Skeletal muscle cell (primary cell): ENCODE measurements around the gene LGALSL.

Experiments
- DNase-seq: peaks from one replicate; pipeline ENCODE4 v3.0.0-alpha.2; 2010; ENCODE audit warnings: low read depth
- H3K4me3 ChIP-seq: 2 replicates; pipeline ENCODE4 v1.5.1; 2011; ENCODE audit warnings: low read depth, mild to moderate bottlenecking, control low read depth, low read length, moderate library complexity

LGALSL gene

DNA sequence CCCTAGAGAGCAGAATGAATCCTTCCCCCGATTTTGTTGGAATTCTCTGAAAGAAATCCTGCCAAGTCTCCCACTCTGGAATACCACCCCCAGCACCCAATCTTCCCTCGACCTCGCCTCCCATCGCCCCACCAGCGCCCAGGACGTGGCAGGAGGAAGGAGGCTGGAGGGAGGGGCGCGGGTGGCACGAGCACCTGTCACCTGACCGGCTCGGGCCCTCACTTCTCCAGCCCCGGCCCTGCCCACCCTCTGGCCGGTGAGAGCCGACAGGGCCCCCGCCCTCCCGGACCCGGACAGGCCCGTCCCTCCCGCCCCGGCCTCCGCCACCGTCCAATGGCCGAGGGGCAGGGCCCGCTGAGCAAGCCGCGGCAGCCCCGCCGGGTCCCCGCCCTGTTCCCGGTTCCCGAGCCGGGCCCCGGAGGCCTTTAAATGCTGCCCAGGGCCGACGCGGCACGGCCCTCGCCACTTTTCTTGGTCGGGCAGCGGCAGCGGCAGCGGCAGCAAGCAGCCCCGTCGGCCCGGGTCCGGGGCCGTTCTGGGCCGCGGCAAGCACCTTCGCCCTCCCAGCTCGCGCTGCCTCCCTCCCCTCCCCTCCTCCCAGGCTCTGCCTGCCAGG is at the start of gene LGALSL:
LGALSL (plus strand) TSS at position 393 of the 616 bp plus-strand sequence. CDS start 384 bp downstream, outside the sequence.
- H3K4me3 ChIP-seq: peak within 1 kb of the TSS; percentile 66
- DNase-seq: no peak

DNA sequence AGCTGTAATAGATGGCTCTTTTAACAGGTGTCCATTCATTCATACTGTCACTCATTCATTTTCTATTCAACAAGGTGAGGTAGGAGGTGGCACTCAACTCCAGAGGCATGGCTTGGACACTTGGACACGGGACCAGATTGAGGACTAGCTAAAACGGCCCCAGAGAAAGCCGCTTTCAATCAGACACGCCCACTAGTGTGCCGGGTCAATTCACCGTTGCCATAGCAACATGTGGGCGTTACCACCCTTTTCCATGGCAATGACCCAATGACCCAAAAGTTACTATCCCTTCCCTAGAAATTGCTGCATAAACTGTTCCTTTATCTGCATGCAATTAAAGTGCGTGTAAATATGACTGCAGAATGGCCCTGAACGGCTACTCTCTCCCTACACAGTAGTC is 49.2 kb upstream of the LGALSL start:
- no peak overlapping the region for H3K4me3 ChIP-seq
- DNase-seq: no peak

DNA sequence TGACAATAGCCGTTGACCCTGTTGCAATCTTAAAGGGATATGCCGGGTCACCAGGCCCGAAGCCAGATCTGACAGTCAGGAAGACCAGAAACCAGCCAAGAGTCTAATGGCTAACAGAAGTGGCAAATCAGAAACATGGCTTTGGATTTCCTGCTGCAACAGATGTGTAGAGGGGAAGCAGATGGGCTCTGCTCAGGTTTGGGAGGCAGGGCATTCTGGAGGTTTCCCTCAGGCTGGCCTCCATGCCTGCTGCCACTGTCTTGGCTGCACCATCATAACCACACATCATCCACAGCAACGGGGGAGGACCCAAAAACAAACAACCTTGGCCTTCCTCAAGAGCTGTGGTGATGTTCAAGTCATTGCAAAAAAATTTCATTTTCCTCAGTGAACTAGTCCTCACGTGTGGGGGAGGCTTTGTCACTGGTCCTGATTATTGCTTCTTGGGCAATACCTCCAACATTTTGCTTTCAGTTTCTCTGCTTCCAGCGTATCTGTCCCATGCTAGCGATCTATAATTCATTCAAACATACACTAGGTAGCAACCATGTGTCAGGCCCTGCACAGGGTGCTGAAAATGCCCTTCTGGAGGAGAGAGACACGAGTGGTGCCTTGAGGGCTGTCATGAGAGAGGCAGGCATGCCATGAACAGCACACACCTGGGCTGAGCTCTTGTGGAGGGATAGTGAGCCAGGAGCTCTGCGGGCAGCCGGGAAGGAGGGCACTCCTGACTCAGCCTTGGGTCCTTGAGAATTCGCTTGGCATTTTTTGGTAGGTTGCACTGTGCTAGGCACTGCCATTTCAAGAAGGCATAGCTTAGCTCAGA is 48.2 kb upstream of the LGALSL start:
- no peak overlapping the region for H3K4me3 ChIP-seq
- peak; percentile 53 for DNase-seq

- DNase-seq: no peak
- H3K4me3 ChIP-seq: no peak overlapping the region
These were observed 47.6 kb upstream of the LGALSL start for GRCh38 chr2:64406407-64406774.

GRCh38 chr2:64408031-64408430 is 45.9 kb upstream of the LGALSL start:
- DNase-seq: no peak
- H3K4me3 ChIP-seq: no peak overlapping the region

DNA sequence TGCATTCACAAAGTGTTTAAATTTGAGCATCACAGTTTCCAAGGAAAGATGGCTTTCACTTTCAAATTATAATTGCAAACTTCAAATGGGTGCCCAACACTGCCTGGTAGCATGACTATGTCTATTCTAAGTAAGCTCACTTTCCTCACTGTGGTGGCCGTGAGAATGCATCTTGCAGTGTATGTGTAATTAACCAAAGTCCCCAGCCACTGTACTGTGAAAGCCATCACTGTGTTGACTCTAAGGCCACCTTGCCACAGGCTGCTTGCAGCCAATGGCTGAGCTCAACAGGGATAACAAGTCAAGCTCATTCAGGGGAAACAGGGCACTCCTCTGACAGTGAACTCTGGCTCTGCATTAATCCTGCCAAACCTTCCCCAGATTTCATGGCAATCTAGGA is 43.3 kb upstream of the LGALSL start:
- DNase-seq: no peak

DNA sequence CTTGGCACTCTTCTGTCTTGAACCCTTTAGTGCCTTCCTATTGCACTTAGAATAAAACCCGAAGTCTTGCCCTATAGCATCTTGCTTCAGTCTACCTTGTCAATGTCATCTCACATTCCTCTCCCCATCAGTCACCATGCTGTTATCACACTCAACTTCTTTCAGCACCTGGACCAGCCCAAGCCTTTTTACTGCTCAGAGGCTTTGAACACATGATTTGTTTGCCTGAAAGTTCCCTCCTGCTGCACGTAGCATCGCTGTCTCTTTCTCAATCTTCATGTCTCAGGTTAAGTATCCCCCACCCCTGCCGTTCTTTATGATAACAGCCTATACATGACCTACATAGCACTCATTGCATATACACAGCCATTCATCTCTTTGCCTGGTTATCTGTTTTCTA is 41.3 kb upstream of the LGALSL start:
- DNase-seq: no peak
- H3K4me3 ChIP-seq: no peak overlapping the region

More for the DNA sequence above, 43.3 kb upstream of the LGALSL start:
- no peak overlapping the region for H3K4me3 ChIP-seq

- no peak overlapping the region for H3K4me3 ChIP-seq
- DNase-seq: no peak
These were observed 39.1 kb upstream of the LGALSL start for GRCh38 chr2:64414736-64415435.

DNA sequence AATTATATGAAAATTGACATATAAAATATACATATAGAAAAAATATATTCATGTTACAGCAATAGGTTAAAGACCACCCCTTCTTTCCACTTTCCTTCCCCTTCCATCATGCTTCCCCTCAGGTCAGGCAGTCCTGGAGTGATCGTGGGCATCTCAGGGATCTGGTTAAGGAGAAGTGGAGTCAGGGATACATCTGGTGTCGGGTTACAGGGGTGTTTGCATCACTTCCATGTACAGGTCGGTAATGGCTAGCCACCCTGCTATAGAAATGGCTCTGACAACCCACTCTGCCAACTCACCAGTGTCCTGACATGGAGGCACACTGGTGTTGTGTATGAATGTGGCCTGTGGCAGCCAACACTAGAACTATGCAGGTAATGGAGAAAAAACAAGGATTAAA is 36.3 kb upstream of the LGALSL start:
- no peak for DNase-seq

GRCh38 chr2:64419596-64420165 is 34.3 kb upstream of the LGALSL start:
- no peak for DNase-seq
- H3K4me3 ChIP-seq: no peak overlapping the region

More for the DNA sequence above, 36.3 kb upstream of the LGALSL start:
- no peak overlapping the region for H3K4me3 ChIP-seq

DNA sequence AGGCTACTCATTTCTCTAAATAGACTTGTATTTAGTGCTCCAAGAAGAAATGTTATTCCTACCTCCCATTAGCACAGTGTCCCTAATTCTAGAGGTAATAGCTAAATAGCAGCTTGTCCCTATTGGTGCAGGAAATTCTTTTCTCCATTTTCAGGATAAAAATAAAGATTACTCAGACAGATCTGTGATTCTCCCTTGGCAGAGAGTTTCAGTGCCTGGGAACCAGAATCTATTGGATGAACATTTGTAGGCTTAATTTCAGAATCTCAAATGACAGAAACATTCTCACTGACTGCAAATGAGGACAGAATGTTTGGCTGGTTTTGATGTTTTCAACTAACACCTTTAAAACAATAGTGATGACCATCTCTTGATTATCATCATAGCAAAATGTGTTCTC is 33.3 kb upstream of the LGALSL start:
- no peak overlapping the region for H3K4me3 ChIP-seq

DNA sequence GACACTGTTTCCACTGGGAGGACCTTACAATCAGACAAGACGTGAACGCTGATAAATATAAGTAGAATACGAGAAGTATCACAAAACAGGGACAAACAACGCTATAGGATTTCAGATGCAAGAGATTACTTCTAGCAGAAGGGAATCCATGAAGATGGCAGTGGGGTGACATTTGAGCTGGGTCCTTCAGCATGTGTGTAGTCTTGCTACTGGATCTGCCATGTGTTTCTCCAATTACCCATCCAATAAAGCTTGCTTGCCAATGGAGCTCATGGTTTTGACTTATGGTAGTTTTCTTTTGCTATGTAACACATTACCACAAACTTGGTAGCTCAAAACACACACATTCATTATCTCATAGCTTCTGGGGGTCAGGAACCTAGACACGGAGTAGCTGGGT is 32.8 kb upstream of the LGALSL start:
- DNase-seq: no peak
- no peak overlapping the region for H3K4me3 ChIP-seq

More for the DNA sequence above, 33.3 kb upstream of the LGALSL start:
- no peak for DNase-seq

GRCh38 chr2:64422466-64422865 is 31.5 kb upstream of the LGALSL start:
- no peak overlapping the region for H3K4me3 ChIP-seq
- DNase-seq: no peak

DNA sequence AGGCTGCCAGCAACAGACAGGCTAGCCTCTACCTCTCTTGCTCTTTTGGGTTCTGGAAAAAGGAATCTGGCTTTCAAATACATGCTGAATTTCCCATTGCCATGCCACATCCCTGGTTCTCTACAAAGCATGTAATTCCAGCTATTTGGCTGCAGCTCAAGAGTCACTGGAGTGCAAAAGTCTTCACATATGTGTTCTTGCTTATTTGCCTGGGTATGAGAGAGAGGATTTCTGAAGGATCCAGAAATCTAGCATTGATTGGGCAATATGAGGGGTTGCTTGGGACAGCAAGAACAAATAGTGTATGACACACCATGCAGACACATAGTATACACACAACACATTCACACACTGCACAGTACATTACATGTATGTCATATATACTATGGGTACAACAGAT is 30.7 kb upstream of the LGALSL start:
- H3K4me3 ChIP-seq: no peak overlapping the region
- no peak for DNase-seq

DNA sequence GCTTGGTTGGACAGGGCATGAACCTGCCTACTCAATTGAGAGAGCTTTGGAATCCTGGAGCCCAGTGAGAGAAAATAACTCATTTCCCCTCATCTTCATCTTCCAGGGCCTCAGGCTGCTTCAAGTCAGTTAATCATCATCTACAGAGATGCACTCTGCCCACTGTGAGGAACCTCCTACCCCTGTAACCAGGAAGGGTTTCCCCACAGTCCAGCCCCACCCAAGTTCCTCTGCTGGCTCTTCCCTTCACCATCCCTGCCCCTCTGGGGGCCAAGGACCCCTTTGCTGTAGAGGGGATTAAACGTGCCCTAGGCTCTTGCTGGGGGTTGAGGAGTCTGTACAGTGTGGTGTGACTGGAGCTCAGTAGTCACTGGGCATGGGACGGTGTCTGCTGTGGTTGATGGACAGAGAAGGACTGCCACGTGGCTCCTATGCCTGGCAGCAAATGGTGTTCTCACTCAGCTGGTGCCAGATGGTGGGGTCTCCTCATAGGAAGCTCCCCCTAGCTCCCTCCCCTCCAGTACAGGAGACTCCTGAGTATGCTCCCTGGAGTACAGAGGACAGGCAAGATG is 29.5 kb upstream of the LGALSL start:
- no peak overlapping the region for H3K4me3 ChIP-seq
- DNase-seq: no peak

DNA sequence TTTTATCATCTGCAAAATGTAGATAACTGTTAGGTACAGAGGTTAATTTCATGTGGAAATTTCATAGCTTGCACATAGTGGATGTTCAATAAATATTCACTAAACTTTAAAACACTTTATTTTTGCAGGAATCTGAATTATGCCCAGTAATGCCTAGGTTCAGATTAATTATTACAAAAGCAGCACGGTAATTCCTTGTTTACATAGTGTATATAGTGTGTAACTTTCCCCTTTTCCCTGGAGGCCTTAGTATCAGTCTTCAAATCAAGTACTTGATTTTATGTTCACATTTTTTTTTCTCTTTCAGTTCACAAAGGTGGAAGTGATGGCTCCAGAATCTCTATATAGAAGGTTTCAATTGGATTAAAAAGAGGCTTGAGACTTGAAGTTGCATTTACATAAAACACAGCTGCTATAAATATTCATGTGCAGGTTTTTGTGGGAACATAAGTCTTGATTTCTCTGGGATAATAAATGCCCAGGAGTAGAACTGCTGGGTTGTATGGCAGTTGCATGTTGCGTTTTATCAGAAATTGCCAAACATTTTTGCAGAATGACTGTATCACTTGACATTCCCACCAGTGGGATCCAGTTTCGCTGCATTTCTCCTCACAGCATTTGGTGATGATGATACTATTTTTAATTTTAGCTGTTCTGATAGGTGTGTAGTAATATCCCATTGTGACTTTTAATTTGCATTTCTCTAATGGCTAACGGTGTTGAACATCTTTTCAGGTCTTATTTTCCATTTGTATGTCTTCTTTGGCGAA is 27.6 kb upstream of the LGALSL start:
- no peak for DNase-seq
- H3K4me3 ChIP-seq: no peak overlapping the region

DNA sequence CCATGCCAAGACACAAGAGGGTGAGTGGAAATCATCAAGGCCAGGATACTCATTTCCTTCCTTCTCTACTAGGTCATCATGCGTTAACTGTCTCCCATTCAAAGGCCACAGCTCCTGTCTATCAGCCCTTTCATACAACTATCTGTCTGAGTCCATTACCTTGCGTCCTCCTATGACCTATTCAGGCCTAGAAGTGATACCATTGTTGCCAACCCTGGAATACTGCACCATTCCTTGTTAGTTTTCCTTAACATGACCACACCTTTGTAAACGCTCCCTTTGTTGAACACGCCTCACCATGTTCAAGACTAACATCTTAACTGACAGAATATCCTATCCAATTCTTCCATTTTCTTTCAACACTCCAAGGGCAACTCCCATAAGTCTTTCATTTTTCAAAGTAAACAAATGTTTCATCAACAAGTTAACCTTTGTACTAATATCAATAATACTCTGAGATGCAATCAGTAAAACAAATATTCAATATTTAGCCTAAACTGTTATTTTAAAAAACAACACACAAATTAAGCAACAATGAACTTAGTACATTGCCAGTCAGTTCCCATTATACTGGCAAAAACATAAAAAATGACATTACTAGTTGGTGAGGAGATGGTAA is 19.8 kb upstream of the LGALSL start:
- no peak for DNase-seq
- no peak overlapping the region for H3K4me3 ChIP-seq

- DNase-seq: no peak
- H3K4me3 ChIP-seq: no peak overlapping the region
These were observed 16.1 kb upstream of the LGALSL start for GRCh38 chr2:64437883-64438282.

DNA sequence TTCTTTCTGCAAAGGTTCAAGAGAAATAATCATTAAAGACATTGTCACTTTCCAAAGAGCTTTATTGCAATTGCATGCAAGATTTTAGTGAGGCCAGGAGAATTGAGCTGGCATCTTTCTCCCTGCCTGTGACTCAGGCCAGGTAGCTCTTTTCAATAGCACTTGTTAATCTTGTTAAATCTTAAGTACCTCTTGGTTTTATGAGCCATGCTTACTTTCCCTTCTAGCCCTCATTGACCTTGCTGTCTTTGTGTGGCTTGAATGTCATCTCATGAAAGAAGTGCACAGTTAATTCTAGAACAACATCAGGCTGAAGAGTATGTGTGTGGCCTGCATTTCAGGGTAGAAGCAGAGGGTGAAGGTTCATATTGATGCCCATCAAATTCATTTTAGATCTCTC is 14.8 kb upstream of the LGALSL start:
- DNase-seq: no peak
- no peak overlapping the region for H3K4me3 ChIP-seq
